Neural progenitor cell (in vitro differentiated cells): ENCODE results near the gene PDE6B.

Experiments used
- EZH2phosphoT487 ChIP-seq: fragments of 200-600 bp; sonication (generic); IDR thresholded peaks from 2 replicates; pipeline ENCODE4 v1.6.1; 2017; ENCODE audit warnings: antibody characterized with exemption
- TF ChIP-seq, protein P1 (sequence below): fragments of 200-600 bp; sonication (generic); IDR thresholded peaks from 2 replicates; pipeline ENCODE4 v1.5.1; 2017; ENCODE audit warnings: antibody characterized with exemption, mild to moderate bottlenecking

DNA sequence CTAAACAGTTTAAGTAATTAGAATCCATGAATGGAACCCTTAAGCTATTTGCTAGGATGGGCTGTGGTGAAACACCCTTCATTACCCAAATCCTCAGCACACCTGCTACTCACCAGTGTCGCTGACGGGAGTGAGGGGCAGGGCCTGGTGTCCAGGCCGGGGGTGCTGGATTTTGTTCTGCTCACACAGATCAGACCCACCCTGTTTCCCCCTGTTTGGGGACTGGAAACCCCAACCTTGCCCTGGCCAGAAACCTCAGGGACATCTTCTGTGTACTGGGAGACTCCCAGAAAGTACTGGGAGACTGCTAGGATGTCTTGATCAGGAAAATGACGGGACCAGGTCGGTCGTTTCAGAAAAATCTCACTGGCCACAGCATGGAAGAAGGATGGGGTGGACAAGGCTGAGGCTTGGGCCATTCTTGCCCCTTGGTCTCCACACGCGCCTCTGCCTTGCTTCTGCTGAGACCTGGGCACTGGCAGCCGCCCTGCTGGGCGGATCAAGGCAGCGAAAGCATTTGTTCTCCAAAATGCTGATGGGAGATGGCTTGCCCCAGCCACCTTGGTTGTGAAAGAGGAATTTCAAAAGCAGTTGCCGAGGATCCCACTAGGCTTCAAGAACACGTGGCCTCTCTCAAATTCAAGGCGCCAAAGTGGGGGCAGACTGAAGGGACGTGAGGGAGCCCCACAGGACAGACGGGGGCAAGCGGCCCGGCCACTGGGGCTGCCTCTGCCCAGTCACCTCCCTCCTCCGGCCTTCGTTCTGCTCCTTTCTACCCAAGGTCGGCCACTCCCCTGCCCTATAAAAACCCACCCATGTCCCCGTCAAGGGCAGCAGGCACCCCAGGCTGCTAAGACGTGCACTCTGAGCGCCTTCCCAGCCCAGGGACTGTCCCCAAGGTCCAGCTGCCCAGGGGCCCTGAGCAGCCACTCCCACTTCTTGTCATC lies 23.5 kb upstream of the PDE6B start:
- TF ChIP-seq, protein P1, sequence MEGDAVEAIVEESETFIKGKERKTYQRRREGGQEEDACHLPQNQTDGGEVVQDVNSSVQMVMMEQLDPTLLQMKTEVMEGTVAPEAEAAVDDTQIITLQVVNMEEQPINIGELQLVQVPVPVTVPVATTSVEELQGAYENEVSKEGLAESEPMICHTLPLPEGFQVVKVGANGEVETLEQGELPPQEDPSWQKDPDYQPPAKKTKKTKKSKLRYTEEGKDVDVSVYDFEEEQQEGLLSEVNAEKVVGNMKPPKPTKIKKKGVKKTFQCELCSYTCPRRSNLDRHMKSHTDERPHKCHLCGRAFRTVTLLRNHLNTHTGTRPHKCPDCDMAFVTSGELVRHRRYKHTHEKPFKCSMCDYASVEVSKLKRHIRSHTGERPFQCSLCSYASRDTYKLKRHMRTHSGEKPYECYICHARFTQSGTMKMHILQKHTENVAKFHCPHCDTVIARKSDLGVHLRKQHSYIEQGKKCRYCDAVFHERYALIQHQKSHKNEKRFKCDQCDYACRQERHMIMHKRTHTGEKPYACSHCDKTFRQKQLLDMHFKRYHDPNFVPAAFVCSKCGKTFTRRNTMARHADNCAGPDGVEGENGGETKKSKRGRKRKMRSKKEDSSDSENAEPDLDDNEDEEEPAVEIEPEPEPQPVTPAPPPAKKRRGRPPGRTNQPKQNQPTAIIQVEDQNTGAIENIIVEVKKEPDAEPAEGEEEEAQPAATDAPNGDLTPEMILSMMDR = no peak
- TF ChIP-seq EZH2phosphoT487 = no peak
